Activated CD4-positive, alpha-beta T cell treated with anti-CD3 and anti-CD28 coated beads for 1 hour (primary cell): Measurements from ENCODE around the gene CXCR4.
"Not testable (repeated sequence)": the region's sequence is repeated elsewhere in the genome, so short reads cannot be mapped to it uniquely, and the experiment has no call there.

Experiments
- DNase-seq: peaks from one replicate; pipeline ENCODE4 v3.0.0-alpha.2; 2020

The CXCR4 gene

DNA sequence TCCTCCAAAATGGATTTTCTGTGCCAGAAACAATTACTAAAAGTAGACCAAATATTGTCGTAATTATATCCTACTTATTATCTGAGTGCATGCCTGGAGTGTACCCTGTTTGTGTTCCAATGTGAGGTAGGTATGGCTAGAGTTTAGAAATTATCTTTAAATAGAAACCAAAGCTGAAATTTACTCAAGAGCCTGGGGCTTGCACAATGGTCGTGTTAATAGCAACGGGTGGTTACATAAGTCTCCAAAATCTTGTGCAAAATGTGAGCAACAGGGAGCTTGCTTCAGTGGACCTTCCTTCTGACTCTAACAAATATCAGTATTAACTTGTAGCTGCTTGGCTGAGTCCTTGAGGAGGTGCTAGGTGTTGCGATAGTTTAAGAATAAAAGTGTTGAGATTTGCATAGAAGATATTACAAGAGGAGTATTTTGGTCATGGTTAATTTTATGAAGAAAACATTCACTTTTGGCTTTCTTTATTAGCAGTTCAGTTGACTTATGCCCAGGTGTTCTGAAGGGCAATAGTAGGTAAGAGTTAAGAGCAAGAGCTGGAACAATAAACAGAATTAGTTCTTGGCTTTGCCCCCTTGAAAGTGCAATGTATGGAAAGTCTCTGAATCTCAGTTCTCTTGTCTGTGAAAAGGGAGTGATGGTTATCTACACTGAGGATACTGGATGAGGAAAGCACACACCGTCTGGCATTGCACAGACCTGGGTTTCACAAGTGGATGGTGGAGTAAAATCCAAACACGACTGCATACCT is 4.6 kb downstream of the CXCR4 start:
- DNase-seq, result no peak

DNA sequence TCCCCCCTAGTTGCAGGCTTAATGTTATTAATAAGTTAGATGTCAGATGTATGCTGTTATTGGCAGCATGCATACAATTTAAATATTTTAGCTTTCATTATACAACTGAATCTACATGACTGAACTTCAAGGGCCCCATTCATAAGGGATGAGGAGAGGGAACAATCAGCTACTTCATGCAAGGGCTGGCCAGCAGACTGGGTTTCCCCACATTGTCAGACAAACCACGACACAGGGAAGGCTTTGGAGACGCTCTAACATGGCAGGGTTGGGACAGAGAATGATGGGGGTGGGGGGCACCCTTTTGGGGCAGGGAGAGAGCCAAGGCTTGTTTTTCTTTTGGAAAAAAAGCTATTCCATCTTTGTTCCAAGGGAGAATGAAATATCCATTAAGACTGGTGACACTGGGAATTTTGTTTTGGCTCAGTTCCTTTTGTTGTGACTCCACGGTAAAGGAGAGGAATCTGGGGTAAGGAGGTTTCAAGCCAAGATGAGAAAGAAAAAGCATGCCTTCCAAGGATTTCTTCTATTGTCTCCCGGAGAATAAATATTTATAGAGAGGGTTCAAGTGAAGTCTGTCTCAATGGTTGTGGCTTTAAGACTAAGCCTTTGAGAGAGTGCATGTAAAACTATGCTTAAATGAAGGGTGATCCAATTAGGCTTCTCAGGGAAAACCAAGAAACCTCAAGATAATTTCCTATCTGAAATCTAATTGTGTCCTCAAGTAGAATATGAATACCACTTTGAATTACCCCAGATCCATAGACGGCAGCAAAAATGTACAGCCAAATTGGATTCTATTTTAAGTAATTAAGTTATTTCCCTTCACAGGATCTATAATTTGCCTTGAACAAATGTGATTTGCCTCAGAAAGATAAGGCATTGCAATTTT is 5.4 kb downstream of the CXCR4 start:
- no peak for DNase-seq

DNA sequence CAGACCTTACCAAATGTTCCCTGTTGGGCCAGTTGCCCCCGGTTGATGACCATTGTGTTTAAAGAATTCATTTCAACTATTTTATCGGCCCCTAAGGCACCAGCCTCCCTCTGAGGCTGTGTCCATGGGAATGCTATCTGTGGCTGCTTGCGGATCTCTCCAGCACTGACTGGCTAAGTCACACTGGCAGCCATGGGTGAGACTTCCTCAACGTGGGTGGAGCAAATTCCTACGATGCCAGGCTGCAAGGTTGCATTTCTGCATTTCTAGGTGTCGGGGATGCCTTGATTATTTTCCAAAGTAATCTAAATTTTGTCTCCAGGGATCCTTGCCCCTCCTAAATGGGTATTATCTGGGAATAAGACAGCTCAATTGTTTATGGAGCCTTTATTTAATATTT is 6.2 kb downstream of the CXCR4 start:
- no peak for DNase-seq

DNA sequence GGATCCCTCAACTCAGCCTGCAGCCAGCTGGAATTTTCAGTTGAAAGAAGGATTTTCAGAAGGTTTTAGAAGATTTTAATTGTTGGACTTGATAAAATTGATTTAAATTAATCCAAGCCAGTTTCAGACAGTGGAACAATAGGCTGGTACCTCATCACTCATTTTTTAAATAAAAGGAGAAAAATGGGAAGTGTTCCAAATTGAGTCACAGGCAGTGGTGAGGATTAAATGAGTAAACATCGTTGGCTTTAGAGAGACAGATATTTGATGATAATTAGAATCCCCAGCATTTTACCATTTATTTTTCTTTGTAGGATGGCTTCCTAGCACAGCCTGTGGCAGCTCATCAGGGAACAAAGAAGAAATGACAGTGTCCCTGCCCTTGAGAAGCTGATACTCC is 7.4 kb downstream of the CXCR4 start:
- no peak for DNase-seq

DNA sequence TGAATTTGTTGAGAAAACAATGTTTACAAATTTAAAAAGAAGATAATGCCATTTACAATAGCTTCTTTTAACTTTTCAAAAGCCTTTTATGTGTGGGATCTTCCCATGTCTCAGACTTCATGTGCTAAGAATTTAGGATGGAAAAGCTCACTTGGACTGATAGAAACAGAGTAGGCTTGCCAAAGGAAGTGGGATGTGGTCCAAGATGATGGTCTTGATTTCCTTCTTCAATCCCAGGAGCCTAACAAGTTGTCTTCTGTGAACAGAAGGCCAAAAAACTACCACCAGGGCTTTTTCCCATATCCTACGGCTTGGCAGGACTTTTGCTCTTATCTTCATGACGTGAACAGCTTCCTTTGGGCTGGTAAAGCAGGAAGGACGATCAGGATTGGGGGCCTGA is 9.5 kb downstream of the CXCR4 start:
- no peak for DNase-seq

DNA sequence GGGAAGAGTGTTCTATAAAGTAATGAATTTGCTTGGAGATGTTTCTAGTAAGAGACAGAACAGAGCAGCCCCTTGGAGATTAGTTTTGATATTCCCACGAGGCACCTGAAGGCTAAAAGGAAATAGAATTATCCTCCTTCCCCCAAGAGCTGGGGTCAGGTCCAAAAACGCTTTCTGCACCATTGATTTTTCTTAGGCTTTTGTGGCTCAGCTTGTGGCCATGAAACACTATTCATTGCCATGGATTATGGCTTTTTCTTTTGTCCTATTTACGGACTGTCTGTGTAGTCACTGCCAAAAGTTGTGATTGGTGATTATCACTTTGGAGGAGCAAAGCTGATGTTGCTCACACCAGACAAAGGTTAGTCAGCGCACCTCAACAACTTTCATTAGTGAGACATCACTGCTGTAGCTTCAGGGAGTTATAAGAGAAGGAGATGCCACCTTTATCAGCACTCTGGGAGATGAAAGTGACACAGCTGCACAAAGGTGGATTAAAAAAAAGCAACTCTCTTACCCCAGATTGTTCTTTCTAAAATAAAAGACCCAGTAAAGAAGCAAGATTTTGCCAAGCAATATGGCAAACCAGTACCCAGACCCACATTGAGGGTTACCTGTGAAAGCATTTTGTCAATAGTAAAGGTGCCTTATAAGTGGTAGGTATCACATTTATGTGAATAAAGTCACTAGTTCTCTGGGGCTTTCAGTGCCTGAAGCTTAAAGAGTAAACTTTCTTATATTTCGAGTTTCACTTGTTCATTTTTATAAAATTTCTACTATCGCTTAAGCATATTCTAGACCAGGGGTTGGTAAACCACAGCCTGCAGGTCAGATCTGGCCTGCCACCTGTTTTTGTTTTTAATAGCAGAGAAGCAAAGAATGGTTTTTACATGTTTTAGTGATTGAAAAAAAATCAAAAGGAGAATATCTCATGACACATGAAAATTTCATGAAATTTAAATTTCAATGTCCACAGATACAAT is 10.6 kb downstream of the CXCR4 start:
- no peak for DNase-seq

DNA sequence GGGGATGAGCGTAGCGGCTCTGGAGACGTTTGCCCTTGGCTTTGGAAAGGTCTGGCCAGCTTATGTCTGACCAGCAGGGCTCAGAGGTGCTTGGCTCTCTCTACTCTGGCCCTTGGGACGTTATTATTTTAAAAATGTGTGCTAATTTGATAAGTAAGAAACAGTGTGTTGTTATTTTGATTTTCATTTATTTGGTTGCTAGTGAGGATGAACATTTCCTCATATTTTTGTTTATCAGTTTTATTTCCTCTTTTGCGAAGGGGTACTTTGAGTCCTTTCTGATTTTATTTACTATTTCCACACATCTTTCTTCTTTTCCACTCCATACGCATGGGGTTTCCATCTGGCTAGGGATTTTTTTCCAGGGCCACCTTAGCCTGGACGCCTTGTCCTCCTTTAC is 11.4 kb downstream of the CXCR4 start:
- DNase-seq, result no peak

DNA sequence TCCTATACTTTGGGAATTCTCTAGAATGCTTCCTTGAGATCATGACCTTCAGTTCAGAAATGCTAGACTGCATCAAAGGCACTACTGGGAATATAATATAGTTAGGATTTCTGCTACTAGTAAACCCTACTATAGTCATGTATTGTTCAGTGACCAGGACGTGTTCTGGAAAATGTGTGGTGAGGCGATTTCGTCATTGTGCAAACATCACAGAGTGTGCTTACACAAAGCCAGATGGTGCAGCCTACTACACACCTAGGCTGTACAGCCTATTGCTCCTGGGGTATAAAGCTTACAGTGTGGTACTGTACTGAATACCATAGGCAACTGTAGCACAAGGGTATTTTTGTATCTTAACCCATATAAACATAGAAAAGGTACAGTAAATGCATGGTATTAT is 13.0 kb downstream of the CXCR4 start:
- DNase-seq, result no peak

DNA sequence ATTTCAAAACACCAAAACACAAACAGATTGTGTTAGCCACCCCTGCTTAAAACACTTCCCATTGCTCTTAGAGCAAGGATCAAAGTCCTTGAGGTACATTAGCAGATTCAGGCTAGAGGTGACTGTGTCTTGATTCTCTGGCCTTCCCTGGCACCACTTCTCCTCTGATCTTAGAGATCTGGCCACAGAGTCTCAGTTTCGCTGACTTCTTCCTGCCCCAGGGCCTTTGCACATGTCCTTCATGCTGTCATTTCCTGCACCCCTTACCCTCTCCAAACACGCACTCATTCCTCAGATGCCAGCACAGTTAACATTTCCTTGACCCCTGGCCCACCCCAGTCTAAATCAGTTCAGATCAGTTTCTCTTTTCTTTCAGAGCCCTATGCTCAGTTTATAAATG is 16.9 kb downstream of the CXCR4 start:
- no peak for DNase-seq

DNA sequence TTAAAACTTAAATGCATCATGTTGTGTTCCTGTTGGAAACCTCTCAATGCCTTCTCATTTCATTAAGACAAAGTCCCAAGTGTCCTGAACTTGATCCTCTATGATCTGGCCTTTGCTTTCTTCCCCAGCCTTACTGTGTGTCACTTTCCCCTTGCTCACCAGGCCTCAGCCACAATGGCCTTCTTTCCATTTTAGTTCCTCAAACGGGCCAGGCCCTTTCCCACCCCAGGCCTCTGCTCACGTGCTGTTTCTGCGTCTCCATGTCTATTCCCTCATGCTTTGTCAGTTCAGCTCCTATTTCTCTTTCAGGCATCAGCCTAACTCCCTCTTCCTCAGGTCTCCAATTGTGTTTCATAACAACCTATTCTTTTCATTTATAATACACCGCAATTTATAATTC is 19.5 kb downstream of the CXCR4 start:
- DNase-seq, result no peak

DNA sequence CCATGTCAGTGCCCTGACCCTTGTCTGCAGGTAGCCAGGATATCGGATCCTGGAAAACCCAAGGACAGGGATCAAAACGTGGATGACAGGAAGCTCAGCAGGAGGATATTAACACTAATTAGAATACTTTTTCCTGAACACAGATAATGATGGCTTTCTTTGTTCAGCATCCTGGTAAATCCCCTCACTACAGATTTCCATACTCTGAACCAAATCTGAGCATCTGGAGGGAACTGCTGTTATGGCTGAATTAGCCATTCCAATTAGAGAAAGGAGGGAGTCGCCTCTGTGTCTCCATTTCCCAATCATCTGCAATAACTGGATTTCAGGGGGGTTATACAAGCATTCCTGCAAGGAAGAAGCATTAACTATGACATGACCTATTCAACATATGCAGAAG is 24.4 kb downstream of the CXCR4 start:
- DNase-seq, result no peak

DNA sequence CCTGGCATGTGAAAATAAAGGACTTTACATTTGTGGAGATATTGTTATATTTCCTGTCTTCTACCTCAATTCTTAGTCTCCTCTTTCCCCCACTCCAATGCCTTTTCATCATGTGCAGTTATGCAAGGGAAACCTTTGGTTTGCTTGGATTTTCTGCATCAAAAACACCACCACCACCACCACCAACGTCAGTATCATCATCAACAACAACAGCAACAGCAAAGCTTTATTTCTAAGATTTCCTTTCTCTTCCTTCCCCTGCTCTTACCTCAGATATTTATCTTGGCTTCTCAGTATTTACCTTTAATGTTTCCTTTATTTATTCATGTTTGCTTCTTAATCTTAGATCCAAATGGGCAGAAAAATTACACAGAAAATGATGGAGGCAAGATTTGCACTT is 26.1 kb downstream of the CXCR4 start:
- DNase-seq, result no peak

DNA sequence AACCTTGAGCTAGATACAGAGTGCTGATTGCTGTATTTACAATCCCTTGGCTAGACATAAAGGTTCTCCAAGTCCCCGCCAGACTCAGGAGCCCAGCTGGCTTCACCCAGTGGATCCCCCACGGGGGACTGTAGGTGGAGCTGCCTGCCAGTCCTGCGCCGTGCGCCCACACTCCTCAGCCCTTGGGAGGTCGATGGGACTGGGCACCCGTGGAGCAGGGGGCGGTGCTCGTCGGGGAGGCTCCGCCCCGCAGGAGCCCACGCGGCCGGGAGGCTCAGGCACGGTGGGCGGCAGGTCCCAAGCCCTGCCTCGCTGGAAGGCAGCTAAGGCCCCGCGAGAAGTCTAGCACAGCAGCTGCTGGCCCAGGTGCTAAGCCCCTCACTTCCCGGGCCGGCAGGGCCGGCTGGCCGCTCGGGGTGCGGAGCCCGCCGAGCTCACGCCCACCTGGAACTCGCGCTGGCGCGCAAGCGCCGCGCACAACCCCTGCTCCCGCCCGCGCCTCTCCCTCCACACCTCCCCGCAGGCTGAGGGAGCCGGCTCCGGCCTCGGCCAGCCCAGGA is 30.0 kb downstream of the CXCR4 start:
- DNase-seq, result not testable (repeated sequence)

DNA sequence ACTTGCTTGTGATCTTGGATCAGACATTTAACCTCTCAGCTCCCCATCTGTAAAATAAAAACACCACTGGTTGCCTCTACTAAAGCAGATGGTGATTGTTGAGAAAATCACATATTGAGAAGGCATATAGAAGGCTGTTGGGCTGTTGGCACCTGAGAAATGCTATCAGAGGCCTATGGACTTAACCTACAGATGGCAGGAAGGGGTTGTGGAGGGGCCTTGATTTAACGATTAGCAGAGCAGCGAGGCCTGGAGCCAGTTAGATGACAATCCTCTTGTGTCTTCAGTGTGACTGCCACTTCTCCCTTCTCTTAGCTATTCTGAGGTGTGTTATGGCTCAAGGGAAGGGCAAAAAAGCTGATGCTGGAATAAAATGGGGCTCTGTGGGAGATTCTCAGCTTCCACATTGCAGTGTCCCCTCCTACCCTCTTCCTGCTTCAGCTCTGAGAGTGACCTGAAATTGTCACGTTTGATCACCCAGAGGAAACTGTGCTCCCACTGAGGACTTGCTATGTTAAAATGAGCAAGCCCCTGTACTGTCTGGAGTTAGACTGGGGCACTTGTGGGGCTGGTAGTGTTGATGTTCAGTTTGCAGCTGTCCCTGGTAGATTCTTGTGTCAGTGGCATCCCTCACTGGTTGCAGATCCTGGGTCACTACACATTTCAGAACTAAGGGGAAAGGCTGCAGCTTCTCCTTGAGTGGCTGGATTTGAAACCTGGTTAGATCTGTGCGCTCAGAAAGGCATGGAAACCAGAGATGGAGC is 31.5 kb downstream of the CXCR4 start:
- DNase-seq, result no peak

DNA sequence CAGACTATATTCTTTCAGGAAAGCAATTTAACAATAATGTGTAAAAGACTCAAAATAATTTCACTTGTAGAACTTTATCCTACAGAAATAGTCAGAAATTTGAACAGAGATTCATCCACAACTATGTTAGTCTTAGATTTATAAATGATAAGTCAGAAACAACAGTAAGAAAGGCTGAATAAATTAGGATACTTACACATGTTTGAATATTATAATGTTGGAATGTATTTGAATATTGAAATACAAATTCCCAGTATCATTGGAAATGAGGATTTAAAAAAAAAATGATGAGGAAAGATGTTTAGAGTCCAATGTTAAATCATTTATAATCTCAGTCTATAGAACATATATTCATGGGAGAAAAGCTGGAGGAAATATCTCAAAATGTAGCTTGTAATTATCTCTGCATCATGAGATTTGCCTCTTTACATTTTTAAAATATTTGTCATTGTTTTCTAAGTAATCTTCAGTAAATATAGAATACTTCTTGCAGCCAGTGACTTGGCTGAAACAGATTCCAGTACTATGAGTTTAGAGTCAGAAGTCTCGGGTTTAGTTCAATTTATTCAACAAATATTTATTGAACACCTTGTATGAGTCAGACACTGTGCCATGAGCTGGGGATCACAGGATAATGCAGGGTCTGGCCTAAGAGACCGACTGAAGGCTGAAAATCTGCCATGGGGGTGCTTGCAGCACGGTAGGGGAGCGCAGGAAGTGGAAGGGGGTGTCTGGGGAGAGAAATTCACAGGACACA is 32.3 kb downstream of the CXCR4 start:
- no peak for DNase-seq

DNA sequence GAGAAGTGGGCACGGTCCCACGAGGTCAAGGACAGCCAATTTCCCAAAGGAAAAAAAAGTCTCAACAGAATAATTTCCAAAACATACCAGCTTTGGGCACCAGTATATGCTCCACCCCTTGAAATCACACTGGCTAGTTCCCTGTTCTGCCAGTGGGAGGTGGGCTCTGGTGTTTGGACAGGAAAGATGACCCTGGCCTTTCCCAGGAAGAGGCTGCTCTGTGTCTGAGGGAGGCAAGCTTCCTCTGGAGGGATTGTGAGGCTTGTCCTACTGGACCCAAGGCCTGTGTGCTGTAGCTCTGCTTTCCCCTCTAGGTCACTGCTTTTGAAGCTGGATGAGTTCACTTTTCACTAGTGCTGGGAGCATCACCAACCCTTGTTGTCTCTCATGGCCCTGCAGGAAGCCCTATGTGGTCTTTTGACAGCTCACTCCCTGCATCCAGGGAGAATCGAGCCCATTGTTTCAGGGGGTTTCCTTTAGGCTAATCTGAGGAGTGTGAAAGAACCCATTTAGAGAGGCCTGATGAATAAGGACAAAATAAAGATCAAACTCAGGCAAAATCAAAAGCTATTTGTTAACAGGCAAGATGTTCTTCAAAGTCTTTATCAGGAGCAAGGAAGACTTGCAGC is 36.3 kb downstream of the CXCR4 start:
- DNase-seq, result no peak

DNA sequence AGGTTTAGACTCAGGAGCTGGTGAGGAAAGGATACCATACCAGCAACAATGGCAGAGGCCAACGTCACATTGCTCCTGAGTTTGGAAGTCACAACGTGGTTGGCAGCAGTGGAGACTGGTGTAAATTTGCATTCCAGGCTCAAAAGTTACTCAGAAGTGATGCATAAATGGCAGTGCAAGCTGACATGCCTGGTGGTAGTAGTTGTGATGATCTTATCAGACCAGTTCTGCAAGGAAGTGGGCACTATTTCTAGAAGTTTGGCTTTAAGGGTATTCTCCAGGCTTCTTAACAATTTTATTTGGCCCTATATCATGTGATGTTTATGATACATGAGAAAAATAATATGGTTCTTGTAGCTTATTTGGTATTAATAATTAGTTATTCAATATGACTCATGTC is 37.8 kb downstream of the CXCR4 start:
- no peak for DNase-seq

DNA sequence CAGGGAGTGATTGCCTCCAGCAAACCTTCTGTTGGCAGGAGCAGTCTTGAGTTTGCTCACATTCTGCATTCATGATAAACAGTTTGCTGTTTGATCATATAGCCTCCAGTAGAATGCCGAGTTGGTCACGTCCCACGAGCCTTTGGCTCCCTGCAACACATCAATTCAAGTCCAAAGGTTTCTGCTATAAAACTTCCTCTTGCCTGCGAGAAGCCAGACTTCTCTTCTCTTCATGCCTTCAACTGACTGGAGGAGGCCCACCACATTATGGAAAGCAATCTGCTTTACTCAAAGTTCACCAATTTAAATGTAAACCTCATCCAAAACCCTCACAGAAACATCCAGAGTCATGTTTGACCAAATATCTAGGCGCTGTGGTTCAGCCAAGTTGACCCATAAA is 40.8 kb downstream of the CXCR4 start:
- no peak for DNase-seq

DNA sequence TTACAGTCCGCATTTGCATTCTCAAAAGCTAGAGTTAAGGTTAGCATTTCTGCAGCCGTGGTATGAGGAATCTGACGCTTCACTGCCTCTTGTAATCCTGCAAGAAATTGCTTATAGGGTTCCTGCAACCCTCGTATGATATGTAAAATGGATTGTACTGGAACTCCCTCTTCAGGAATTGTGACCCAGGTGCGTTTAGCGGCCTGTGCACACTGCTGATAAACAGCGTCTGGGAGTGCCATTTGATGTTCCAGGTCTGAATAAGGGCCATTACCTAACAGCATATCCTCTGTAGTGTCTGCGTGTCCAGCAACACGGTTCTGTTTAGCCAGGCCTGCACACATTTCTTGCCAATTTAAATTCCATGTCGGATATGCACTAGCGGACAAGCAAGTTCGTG is 42.5 kb downstream of the CXCR4 start:
- DNase-seq, result no peak

DNA sequence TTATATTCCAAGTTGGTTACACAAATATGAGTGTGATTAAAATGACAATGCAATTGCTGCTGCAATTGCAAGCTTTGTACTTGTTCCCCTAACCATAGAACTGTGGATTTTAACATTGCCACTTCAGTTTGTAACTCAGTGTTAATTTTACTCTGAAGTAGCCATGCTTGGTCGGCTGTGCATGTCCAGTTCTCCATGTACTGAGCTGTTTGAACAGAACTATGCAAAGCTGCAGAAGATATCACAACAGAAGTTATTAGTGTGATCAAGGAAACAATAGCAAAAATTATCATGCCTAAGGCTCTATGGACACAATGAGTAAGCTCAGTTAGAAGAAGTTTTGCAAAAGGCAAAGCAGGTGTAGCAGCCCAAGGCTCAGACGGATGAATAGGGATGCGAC is 45.3 kb downstream of the CXCR4 start:
- DNase-seq, result no peak

DNA sequence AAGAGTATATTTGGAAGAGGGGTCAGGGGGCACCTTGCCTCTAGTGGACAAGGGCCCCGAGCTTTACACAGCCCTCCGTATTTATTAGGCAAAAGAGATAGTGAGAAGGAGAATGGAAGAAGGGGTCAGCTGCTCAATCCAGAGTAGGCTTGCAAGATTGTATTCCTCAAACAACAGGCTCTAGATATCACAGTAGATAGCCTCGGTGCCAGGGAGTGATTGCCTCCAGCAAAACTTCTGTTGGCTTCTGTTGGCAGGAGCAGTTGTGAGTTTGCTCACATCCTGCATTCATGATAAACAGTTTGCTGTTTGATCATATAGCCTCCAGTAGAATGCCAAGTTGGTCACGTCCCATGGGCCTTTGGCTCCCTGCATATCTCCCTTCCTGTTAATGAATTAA is 46.1 kb downstream of the CXCR4 start:
- not testable (repeated sequence) for DNase-seq
